Measurements from ENCODE around the gene RGS8.

- TF ChIP-seq, protein P1, sequence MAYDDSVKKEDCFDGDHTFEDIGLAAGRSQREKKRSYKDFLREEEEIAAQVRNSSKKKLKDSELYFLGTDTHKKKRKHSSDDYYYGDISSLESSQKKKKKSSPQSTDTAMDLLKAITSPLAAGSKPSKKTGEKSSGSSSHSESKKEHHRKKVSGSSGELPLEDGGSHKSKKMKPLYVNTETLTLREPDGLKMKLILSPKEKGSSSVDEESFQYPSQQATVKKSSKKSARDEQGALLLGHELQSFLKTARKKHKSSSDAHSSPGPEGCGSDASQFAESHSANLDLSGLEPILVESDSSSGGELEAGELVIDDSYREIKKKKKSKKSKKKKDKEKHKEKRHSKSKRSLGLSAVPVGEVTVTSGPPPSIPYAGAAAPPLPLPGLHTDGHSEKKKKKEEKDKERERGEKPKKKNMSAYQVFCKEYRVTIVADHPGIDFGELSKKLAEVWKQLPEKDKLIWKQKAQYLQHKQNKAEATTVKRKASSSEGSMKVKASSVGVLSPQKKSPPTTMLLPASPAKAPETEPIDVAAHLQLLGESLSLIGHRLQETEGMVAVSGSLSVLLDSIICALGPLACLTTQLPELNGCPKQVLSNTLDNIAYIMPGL (CRISPR knock-in tag; IDR thresholded peaks at IDR 0.05) = no peak
- TF ChIP-seq, protein P2, sequence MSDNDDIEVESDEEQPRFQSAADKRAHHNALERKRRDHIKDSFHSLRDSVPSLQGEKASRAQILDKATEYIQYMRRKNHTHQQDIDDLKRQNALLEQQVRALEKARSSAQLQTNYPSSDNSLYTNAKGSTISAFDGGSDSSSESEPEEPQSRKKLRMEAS (CRISPR knock-in tag; IDR thresholded peaks at IDR 0.05) = no peak
- no peak for TF ChIP-seq ATF2 (CRISPR knock-in tag; IDR thresholded peaks at IDR 0.05; ENCODE audit: borderline replicate concordance, low read depth)
- TF ChIP-seq GABPB1 (CRISPR knock-in tag; IDR thresholded peaks at IDR 0.05) = no peak
- TF ChIP-seq, protein P3, sequence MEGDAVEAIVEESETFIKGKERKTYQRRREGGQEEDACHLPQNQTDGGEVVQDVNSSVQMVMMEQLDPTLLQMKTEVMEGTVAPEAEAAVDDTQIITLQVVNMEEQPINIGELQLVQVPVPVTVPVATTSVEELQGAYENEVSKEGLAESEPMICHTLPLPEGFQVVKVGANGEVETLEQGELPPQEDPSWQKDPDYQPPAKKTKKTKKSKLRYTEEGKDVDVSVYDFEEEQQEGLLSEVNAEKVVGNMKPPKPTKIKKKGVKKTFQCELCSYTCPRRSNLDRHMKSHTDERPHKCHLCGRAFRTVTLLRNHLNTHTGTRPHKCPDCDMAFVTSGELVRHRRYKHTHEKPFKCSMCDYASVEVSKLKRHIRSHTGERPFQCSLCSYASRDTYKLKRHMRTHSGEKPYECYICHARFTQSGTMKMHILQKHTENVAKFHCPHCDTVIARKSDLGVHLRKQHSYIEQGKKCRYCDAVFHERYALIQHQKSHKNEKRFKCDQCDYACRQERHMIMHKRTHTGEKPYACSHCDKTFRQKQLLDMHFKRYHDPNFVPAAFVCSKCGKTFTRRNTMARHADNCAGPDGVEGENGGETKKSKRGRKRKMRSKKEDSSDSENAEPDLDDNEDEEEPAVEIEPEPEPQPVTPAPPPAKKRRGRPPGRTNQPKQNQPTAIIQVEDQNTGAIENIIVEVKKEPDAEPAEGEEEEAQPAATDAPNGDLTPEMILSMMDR (IDR thresholded peaks at IDR 0.05) = no peak
- TF ChIP-seq ZNF232 (CRISPR knock-in tag; IDR thresholded peaks at IDR 0.05) = no peak
- no peak for TF ChIP-seq USF2 (CRISPR knock-in tag; IDR thresholded peaks at IDR 0.05)
- no peak for TF ChIP-seq CREB1 (CRISPR knock-in tag; IDR thresholded peaks at IDR 0.05)
- no peak for TF ChIP-seq E2F1 (CRISPR knock-in tag; IDR thresholded peaks at IDR 0.05)
- no peak for TF ChIP-seq SP1 (CRISPR knock-in tag; conservative IDR thresholded peaks at IDR 0.05)
- TF ChIP-seq TCF7 (CRISPR knock-in tag; IDR thresholded peaks at IDR 0.05; ENCODE audit: low read depth) = no peak
- TF ChIP-seq ZBTB21 (CRISPR knock-in tag; IDR thresholded peaks at IDR 0.05; ENCODE audit: borderline replicate concordance) = no peak
- TF ChIP-seq TEAD4 (CRISPR knock-in tag; IDR thresholded peaks at IDR 0.05) = no peak
Measured at GRCh38 chr1:182716740-182717720, 32.6 kb upstream of the RGS8 start.

All from WTC11 (cell line).